Neural cell (in vitro differentiated cells): ENCODE data around the gene TGOLN2. TPM values are rescaled to one million over a fixed set of nuclear protein-coding genes. Genes with fewer than 3 reads are reported as not detected.
"Not testable (repeated sequence)": the region's sequence is repeated elsewhere in the genome, so short reads cannot be mapped to it uniquely, and the experiment has no call there.

Source experiments
- H2AFZ ChIP-seq: fragments of 200-600, 300-800 bp; sonication (generic), shearing (Covaris generic); 2 replicates; pipeline ENCODE4 v1.6.0; 2014; ENCODE audit warnings: low read depth, mild to moderate bottlenecking, antibody characterized with exemption, low read length, moderate library complexity
- H3F3A ChIP-seq: fragments of 200-600 bp; shearing (Covaris generic); 2 replicates; pipeline ENCODE4 v1.6.1; 2016; ENCODE audit warnings: mild to moderate bottlenecking, moderate library complexity, mixed read lengths, antibody characterized with exemption, low read length; ENCODE audit not compliant: insufficient read depth, poor library complexity, severe bottlenecking
- H3K27ac ChIP-seq: fragments of 200-600, 300-800 bp; sonication (generic), shearing (Covaris generic); 2 replicates; pipeline ENCODE4 v1.5.1; 2014; ENCODE audit warnings: mild to moderate bottlenecking, low read length, moderate library complexity
- H3K27me3 ChIP-seq: fragments of 300-800, 200-600 bp; sonication (generic), shearing (Covaris generic); 2 replicates; pipeline ENCODE4 v1.6.0; 2014; ENCODE audit warnings: mild to moderate bottlenecking, low read depth, low read length, moderate library complexity; ENCODE audit not compliant: insufficient read depth
- H3K36me3 ChIP-seq: fragments of 300-800, 200-600 bp; sonication (generic), shearing (Covaris generic); 2 replicates; pipeline ENCODE4 v1.5.1; 2014; ENCODE audit warnings: mild to moderate bottlenecking, antibody characterized with exemption, low read length, moderate library complexity; ENCODE audit not compliant: insufficient read depth
- H3K4me2 ChIP-seq: fragments of 300-800, 200-600 bp; sonication (generic), shearing (Covaris generic); 2 replicates; pipeline ENCODE4 v1.6.0; 2014; ENCODE audit warnings: mild to moderate bottlenecking, low read length
- H3K4me3 ChIP-seq: fragments of 300-800, 200-600 bp; sonication (generic), shearing (Covaris generic); 2 replicates; pipeline ENCODE4 v1.5.1; 2014; ENCODE audit warnings: mild to moderate bottlenecking, low read length, moderate library complexity
- H3K79me2 ChIP-seq: fragments of 200-600 bp; shearing (Covaris generic); replicated peaks from 2 replicates; pipeline ENCODE4 v1.6.0; 2014; ENCODE audit warnings: mild to moderate bottlenecking, low read length, moderate library complexity; ENCODE audit not compliant: insufficient read depth
- H3K9ac ChIP-seq: fragments of 300-800, 200-600 bp; sonication (generic), shearing (Covaris generic); 2 replicates; pipeline ENCODE4 v1.6.1; 2016; ENCODE audit warnings: mild to moderate bottlenecking, low read length, mixed read lengths
- H3K9me2 ChIP-seq: fragments of 200-600 bp; shearing (Covaris generic); 2 replicates; pipeline ENCODE4 v1.6.1; 2016; ENCODE audit warnings: mild to moderate bottlenecking, low read length, mixed read lengths; ENCODE audit not compliant: insufficient read depth
- H3K9me3 ChIP-seq: fragments of 200-600, 300-800 bp; sonication (generic), shearing (Covaris generic); 2 replicates; pipeline ENCODE4 v1.6.1; 2016; ENCODE audit warnings: mild to moderate bottlenecking, mixed run types, low read length, moderate library complexity, mixed read lengths
- H4K20me1 ChIP-seq: fragments of 200-600 bp; shearing (Covaris generic); 2 replicates; pipeline ENCODE4 v1.6.1; 2016; ENCODE audit warnings: mild to moderate bottlenecking, mixed run types; ENCODE audit not compliant: insufficient read depth
- EP300 ChIP-seq: fragments of 450-650 bp; conservative IDR thresholded peaks from 2 replicates; pipeline ENCODE4 v1.6.1; 2014; ENCODE audit warnings: antibody characterized with exemption, mild to moderate bottlenecking, moderate library complexity; ENCODE audit not compliant: poor library complexity, severe bottlenecking
- EZH2 ChIP-seq: fragments of 200-600, 300-800 bp; shearing (Covaris generic), sonication (generic); IDR thresholded peaks from 2 replicates; pipeline ENCODE4 v1.6.1; 2014; ENCODE audit warnings: antibody characterized with exemption, low read length, borderline replicate concordance, mild to moderate bottlenecking; ENCODE audit not compliant: insufficient read depth, poor library complexity, severe bottlenecking
- MXI1 ChIP-seq: fragments of 450-650 bp; conservative IDR thresholded peaks from 2 replicates; pipeline ENCODE4 v1.6.1; 2014; ENCODE audit warnings: antibody characterized with exemption, mild to moderate bottlenecking; ENCODE audit not compliant: poor library complexity, severe bottlenecking
- POLR2AphosphoS5 ChIP-seq: IDR thresholded peaks from 2 replicates; pipeline ENCODE4 v1.6.1; 2012
- RAD21 ChIP-seq: fragments of 450-650 bp; conservative IDR thresholded peaks from 2 replicates; pipeline ENCODE4 v1.6.1; 2014; ENCODE audit warnings: antibody characterized with exemption, mild to moderate bottlenecking, moderate library complexity
- SMC3 ChIP-seq: fragments of 450-650 bp; conservative IDR thresholded peaks from 2 replicates; pipeline ENCODE4 v1.6.1; 2014; ENCODE audit warnings: antibody characterized with exemption, mild to moderate bottlenecking, moderate library complexity; ENCODE audit not compliant: poor library complexity
- TAF1 ChIP-seq: IDR thresholded peaks from 2 replicates; pipeline ENCODE4 v1.6.1; 2012; ENCODE audit warnings: low read depth
- polyA plus RNA-seq: library from polyadenylated mRNA; depleted of rRNA; stranded (reverse); fragments of >200 nt; gene quantifications from 2 replicates; pipeline ENCODE4 v1.2.3, GENCODE V29; 2014
- TF ChIP-seq, protein P1 (sequence below): IDR thresholded peaks from 2 replicates; pipeline ENCODE4 v1.6.1; 2012; ENCODE audit warnings: borderline replicate concordance
- TF ChIP-seq, protein P2 (sequence below): fragments of 450-650 bp; IDR thresholded peaks from 2 replicates; pipeline ENCODE4 v1.5.1; 2014; ENCODE audit warnings: antibody characterized with exemption, mild to moderate bottlenecking, moderate library complexity; ENCODE audit not compliant: poor library complexity, severe bottlenecking

TGOLN2 gene
- polyA plus RNA-seq, 1 donor from 2014 or later, result 22.7 TPM

DNA sequence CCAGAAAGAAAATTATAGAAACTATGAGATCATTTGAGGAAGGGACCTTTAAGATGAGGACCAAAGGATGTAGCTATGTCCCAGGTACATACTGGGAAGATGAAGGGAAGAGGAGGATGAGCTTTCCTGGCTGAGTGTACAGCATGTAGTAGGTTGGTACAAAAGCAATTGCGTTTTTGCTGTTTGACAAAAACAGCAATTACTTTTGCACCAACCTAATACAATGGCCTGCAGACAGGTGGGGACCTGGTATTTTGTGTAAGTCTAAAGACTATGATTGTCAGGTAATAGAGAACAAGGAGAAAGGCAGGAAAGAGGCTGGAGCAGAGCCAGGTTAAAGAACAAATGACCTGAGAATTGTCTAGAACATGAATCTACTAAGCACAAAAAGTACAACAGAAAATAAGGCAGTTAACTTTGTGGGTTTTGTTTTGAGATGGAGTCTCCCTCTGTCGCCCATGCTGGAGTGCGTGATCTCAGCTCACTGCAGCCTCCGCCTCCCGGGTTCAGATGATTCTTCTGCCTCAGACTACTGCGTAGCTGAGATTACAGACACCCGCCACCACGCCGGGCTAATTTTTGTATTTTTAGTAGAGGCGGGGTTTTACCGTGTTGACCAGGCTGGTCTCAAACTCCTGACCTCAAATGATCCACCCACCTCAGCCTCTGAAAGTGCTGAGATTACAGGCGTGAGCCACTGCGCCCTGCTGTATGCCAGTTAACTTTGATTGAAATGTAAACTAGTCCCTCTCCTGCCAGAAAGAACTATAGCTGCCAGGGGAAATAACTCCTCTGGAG is 3.2 kb upstream of the TGOLN2 start:
- Histone ChIP-seq H3K27me3 (no peaks in the 10 kb centered on the region), H3K9me2 (no peaks in the 10 kb centered on the region), H3K36me3 (no peaks in the 10 kb centered on the region), H3F3A (no peaks in the 10 kb centered on the region), H3K27ac (no peak overlapping the region), H3K4me3 (no peak overlapping the region), H3K9ac (no peak overlapping the region), H3K79me2 (peaks cover 15% of the 10 kb centered on the region), H3K9me3 (no peaks in the 10 kb centered on the region), H4K20me1 (no peaks in the 10 kb centered on the region), H3K4me2 (no peak overlapping the region), H2AFZ (no peak overlapping the region)
- no peak for TF ChIP-seq SMC3
- TF ChIP-seq POLR2AphosphoS5, result no peak
- TF ChIP-seq EZH2, result no peak
- TF ChIP-seq, protein P1, sequence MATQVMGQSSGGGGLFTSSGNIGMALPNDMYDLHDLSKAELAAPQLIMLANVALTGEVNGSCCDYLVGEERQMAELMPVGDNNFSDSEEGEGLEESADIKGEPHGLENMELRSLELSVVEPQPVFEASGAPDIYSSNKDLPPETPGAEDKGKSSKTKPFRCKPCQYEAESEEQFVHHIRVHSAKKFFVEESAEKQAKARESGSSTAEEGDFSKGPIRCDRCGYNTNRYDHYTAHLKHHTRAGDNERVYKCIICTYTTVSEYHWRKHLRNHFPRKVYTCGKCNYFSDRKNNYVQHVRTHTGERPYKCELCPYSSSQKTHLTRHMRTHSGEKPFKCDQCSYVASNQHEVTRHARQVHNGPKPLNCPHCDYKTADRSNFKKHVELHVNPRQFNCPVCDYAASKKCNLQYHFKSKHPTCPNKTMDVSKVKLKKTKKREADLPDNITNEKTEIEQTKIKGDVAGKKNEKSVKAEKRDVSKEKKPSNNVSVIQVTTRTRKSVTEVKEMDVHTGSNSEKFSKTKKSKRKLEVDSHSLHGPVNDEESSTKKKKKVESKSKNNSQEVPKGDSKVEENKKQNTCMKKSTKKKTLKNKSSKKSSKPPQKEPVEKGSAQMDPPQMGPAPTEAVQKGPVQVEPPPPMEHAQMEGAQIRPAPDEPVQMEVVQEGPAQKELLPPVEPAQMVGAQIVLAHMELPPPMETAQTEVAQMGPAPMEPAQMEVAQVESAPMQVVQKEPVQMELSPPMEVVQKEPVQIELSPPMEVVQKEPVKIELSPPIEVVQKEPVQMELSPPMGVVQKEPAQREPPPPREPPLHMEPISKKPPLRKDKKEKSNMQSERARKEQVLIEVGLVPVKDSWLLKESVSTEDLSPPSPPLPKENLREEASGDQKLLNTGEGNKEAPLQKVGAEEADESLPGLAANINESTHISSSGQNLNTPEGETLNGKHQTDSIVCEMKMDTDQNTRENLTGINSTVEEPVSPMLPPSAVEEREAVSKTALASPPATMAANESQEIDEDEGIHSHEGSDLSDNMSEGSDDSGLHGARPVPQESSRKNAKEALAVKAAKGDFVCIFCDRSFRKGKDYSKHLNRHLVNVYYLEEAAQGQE, result no peak
- no peak for TF ChIP-seq MXI1
- TF ChIP-seq RAD21, result no peak
- no peak for TF ChIP-seq TAF1
- TF ChIP-seq, protein P2, sequence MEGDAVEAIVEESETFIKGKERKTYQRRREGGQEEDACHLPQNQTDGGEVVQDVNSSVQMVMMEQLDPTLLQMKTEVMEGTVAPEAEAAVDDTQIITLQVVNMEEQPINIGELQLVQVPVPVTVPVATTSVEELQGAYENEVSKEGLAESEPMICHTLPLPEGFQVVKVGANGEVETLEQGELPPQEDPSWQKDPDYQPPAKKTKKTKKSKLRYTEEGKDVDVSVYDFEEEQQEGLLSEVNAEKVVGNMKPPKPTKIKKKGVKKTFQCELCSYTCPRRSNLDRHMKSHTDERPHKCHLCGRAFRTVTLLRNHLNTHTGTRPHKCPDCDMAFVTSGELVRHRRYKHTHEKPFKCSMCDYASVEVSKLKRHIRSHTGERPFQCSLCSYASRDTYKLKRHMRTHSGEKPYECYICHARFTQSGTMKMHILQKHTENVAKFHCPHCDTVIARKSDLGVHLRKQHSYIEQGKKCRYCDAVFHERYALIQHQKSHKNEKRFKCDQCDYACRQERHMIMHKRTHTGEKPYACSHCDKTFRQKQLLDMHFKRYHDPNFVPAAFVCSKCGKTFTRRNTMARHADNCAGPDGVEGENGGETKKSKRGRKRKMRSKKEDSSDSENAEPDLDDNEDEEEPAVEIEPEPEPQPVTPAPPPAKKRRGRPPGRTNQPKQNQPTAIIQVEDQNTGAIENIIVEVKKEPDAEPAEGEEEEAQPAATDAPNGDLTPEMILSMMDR, result no peak
- no peak for TF ChIP-seq EP300

DNA sequence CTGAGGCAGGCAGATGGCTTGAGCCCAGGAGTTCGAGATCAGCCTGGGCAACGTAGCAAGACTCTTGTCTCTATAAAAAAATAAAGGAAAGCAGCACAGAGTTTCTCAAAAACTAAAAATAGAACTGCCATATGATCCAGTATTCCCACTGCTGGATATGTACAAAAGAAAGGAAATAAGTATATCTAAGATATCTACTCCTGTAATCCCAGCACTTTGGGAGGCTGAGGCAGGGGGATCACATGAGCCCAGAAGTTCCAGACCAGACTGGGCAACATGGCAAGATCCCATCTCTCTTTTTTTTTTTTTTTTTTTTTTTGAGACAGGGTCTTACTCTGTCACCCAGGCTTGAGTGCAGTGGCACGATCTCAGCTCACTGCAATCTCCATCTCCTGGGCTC is 1.9 kb upstream of the TGOLN2 start:
- peaks cover 28% of the 10 kb centered on the region for H3K79me2 ChIP-seq
- not testable (repeated sequence) for H3K9me3 ChIP-seq, H3K4me3 ChIP-seq, H3K36me3 ChIP-seq, H3K27me3 ChIP-seq, H3K4me2 ChIP-seq, H3K27ac ChIP-seq, H3K9ac ChIP-seq, H4K20me1 ChIP-seq, H3F3A ChIP-seq, H2AFZ ChIP-seq, H3K9me2 ChIP-seq
